ENCODE measurements around the gene PLA2G5.
"Not testable (repeated sequence)": the region's sequence is repeated elsewhere in the genome, so short reads cannot be mapped to it uniquely, and the experiment has no call there.

The PLA2G5 gene

GRCh38 chr1:20126041-20126805, 56.2 kb downstream of the PLA2G5 start:
- TF ChIP-seq TAF1 (IDR thresholded peaks at IDR 0.05; ENCODE audit: borderline replicate concordance, low read depth, low read length) = no peak
- TF ChIP-seq POLR2A (IDR thresholded peaks at IDR 0.05; ENCODE audit: low read depth, low read length) = no peak
- TF ChIP-seq POLR2AphosphoS5 (IDR thresholded peaks at IDR 0.05; ENCODE audit: low read depth, low read length) = no peak
- DNase-seq (ENCODE audit: insufficient read length) (no peak), FAIRE-seq (peak; percentile 94)

DNA sequence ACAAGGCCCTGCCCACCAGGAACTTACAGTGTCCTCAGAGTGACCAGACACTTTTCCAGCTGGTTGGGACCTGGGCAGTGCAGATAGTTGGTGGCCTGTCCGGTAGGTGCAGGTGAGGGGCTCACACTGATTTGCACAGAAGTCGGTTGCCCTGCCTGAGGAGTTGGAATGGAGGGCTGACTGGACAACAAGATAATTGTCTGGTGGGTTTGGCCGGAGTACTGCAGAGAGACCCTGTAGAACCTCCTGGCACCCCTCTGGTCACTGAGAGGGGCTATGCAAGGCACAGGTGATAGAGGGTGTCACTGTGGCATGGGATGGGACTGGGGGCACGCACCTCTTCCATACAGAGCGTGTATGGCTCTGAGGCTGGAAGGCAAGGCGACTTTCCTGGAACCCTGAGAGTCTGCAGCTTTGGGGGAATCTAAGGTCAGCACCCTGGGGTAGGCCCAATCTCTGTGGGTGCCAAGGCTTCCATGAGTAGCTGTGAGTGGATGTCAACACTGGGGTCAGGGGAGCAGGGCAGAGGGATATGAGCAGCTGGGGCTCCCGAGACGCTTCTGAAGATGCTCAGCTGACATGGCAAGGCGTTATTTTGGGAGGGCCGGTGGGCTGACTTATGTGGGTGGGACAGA, 56.9 kb downstream of the PLA2G5 start:
- no peak for TF ChIP-seq POLR2AphosphoS5 (IDR thresholded peaks at IDR 0.05; ENCODE audit: low read depth, low read length)
- DNase-seq (ENCODE audit: insufficient read length) (no peak), FAIRE-seq (peak; percentile 36)

DNA sequence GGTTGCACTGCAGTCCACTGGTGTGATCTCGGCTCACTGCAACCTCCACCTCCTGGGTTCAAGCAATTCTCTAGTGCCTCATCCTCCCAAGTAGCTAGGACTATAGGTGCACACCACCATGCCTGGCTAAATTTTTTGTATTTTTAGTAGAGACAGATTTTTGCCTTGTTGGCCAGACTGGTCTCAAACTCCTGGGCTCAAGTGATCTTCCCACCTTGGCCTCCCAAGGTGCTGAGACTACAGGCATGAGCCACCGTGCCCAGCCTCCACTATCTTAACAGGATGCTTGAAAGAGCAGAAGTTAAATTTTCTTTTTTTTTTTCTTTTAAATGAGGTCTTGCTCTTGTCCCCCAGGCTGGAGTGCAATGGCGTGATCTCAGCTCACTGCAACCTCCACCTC, 60.5 kb downstream of the PLA2G5 start:
- not testable (repeated sequence) for FAIRE-seq; DNase-seq (ENCODE audit: insufficient read length)

GRCh38 chr1:20134995-20135394, 65.0 kb downstream of the PLA2G5 start:
- TF ChIP-seq POLR2A (IDR thresholded peaks at IDR 0.05; ENCODE audit: low read depth, low read length) (no peak), TAF1 (IDR thresholded peaks at IDR 0.05; ENCODE audit: borderline replicate concordance, low read depth, low read length) (no peak)
- DNase-seq (ENCODE audit: insufficient read length) = no peak
- FAIRE-seq = no peak

- TF ChIP-seq TAF1 (IDR thresholded peaks at IDR 0.05; ENCODE audit: borderline replicate concordance, low read depth, low read length) (no peak), POLR2A (IDR thresholded peaks at IDR 0.05; ENCODE audit: low read depth, low read length) (no peak), POLR2AphosphoS5 (IDR thresholded peaks at IDR 0.05; ENCODE audit: low read depth, low read length) (no peak)
- DNase-seq (ENCODE audit: insufficient read length) = no peak
- FAIRE-seq = no peak
These were observed 66.3 kb downstream of the PLA2G5 start for GRCh38 chr1:20136249-20136648.

GRCh38 chr1:20137055-20137454, 67.1 kb downstream of the PLA2G5 start:
- DNase-seq (ENCODE audit: insufficient read length) = no peak
- no peak for FAIRE-seq
- no peak for TF ChIP-seq POLR2A (IDR thresholded peaks at IDR 0.05; ENCODE audit: low read depth, low read length)
- TF ChIP-seq TAF1 (IDR thresholded peaks at IDR 0.05; ENCODE audit: borderline replicate concordance, low read depth, low read length) = no peak
- TF ChIP-seq POLR2AphosphoS5 (IDR thresholded peaks at IDR 0.05; ENCODE audit: low read depth, low read length) = no peak

DNA sequence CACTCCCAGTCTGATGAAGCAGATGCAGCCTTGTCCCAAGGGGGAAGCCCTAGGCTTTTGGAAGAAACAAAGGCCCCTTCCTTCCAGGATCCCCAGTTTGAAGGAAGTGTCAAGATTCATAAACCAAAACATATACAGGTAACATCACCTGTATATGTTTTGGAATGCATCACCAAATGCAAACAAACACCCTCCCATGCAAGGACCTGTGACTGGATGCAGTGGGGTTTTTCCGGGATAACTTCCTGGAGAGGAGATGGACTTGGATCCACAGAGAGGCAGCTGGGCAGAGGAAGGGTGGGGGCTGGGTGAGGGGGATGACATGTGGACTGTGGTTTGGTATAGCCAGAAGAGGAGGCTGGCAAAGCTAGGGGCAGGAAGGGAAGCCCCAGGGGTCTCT, 67.6 kb downstream of the PLA2G5 start:
- no peak for DNase-seq (ENCODE audit: insufficient read length)
- no peak for TF ChIP-seq POLR2AphosphoS5 (IDR thresholded peaks at IDR 0.05; ENCODE audit: low read depth, low read length)
- no peak for TF ChIP-seq TAF1 (IDR thresholded peaks at IDR 0.05; ENCODE audit: borderline replicate concordance, low read depth, low read length)
- no peak for TF ChIP-seq POLR2A (IDR thresholded peaks at IDR 0.05; ENCODE audit: low read depth, low read length)
- no peak for FAIRE-seq

GRCh38 chr1:20138346-20138745, 68.4 kb downstream of the PLA2G5 start:
- DNase-seq (ENCODE audit: insufficient read length) (no peak), FAIRE-seq (no peak)
- TF ChIP-seq POLR2AphosphoS5 (IDR thresholded peaks at IDR 0.05; ENCODE audit: low read depth, low read length) (no peak), POLR2A (IDR thresholded peaks at IDR 0.05; ENCODE audit: low read depth, low read length) (no peak), TAF1 (IDR thresholded peaks at IDR 0.05; ENCODE audit: borderline replicate concordance, low read depth, low read length) (no peak)

DNA sequence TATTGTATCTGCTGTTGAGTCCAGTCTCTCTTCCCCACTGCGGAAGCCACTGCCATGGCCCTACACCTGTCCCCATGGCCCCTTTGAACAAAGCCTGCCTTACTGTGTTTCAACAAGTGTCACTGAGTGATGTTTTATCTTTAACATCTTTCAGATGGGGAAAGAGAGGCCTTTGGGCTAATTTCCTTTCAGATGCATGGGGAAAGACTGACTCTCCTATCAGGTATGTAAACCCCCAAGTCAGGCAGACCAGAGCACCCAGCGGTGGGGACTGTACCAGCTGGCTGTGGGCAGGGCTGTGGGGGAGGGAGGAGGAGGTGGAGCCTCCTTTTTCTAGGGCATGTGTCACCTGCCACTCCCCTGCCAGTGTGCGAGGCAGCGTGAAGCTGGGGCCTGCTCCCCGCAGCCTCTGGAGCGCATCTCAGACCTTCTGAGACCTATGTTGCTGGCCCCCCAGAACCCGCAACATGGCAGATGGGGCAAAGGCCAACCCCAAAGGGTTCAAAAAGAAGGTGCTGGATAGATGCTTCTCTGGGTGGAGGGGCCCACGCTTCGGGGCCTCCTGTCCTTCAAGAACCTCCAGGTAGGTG, 69.1 kb downstream of the PLA2G5 start, which contains the start of gene PLA2G2F:
Gene PLA2G2F, plus strand, starts transcription at position 363 of the 590 bp plus-strand sequence. Its CDS starts 105 bp downstream, at position 468.
- no peak for TF ChIP-seq POLR2AphosphoS5 (IDR thresholded peaks at IDR 0.05; ENCODE audit: low read depth, low read length)
- no peak for TF ChIP-seq TAF1 (IDR thresholded peaks at IDR 0.05; ENCODE audit: borderline replicate concordance, low read depth, low read length)
- no peak for TF ChIP-seq POLR2A (IDR thresholded peaks at IDR 0.05; ENCODE audit: low read depth, low read length)
- no peak for DNase-seq (ENCODE audit: insufficient read length)
- no peak for FAIRE-seq

DNA sequence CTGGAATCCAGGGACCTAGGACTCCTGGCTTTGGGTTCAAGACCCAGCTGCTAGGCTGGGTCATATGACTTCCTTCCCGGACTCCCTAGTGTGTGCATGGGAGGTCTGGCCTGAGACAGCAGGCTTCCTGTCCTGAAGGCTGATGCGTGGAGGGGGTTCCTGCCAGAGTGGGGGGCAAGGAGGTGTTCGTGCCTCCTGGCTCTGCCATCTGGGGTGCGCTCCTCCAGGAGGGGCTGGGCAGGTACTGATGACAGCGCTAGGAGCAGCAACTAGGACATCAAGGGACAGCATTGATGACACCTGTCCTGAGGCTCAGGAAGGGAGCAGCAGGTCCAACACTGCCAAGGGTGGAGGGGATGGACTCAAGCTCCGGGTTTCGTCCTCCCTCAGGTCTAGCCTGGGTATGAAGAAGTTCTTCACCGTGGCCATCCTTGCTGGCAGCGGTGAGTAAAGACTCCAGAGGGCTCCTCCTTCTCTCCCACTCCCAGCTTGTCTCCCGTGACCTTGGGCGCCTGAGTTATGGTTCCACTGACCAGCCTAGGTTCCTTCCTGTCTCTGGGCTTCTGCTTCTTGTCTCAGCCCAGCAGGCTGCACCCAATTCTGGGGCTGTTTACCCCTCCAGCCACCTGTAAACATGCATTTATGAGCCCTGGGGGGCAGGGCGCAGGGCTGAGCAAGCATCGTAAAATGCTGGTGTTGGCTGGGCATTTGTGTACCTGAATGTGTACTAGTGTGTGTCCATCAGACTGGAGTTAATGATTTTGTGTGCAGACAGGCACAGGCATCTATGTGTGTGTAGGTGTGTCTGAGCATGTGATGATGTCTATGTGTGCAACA, 70.0 kb downstream of the PLA2G5 start:
- TF ChIP-seq POLR2AphosphoS5 (IDR thresholded peaks at IDR 0.05; ENCODE audit: low read depth, low read length) = no peak
- TF ChIP-seq POLR2A (IDR thresholded peaks at IDR 0.05; ENCODE audit: low read depth, low read length) = no peak
- no peak for TF ChIP-seq TAF1 (IDR thresholded peaks at IDR 0.05; ENCODE audit: borderline replicate concordance, low read depth, low read length)
- DNase-seq (ENCODE audit: insufficient read length) (no peak), FAIRE-seq (no peak)

DNA sequence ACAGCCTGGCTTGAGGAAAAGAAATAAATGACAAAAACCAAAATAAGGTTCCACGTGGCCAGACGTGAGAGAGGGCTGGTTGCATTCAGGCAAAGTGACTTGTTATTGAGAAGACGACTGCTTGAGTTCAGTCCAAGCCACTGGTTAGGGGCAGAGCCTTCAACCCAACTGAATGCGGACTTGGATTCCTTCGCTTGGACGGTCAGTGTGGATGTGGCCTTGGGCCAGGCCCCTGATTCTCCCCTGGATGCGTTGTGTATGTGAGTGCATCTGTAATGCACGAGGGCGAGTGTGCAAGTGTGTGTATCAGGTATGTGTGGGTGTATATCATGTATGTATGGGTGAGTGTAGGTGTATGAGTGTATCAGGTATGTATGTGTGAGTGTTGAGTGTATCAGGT, 71.0 kb downstream of the PLA2G5 start:
- no peak for DNase-seq (ENCODE audit: insufficient read length)
- TF ChIP-seq POLR2A (IDR thresholded peaks at IDR 0.05; ENCODE audit: low read depth, low read length) (no peak), TAF1 (IDR thresholded peaks at IDR 0.05; ENCODE audit: borderline replicate concordance, low read depth, low read length) (no peak), POLR2AphosphoS5 (IDR thresholded peaks at IDR 0.05; ENCODE audit: low read depth, low read length) (no peak)
- FAIRE-seq = no peak

All from GM12892 (cell line).